Astrocyte (in vitro differentiated cells and primary cell): Measurements from ENCODE around the gene ZHX3. TPM values are rescaled to one million over a fixed set of nuclear protein-coding genes. Genes with fewer than 3 reads are reported as not detected.

Source experiments
- DNase-seq: peaks from one replicate; pipeline ENCODE4 v3.0.0-alpha.2; 2010; ENCODE audit warnings: low read depth
- FAIRE-seq: peaks from 2 replicates; lab custom pipeline; 2011; peaks lifted over from hg19 to GRCh38; lab: Jason Lieb, UNC
- H2AFZ ChIP-seq: 2 replicates; pipeline ENCODE4 v1.6.0; 2012; ENCODE audit warnings: low read depth, low read length, inconsistent platforms
- H3K27ac ChIP-seq: 2 replicates; pipeline ENCODE4 v1.5.1; 2011; ENCODE audit warnings: low read depth, low read length, inconsistent platforms
- H3K27me3 ChIP-seq: 2 replicates; pipeline ENCODE4 v1.6.0; 2011; ENCODE audit warnings: low read length, inconsistent platforms; ENCODE audit not compliant: insufficient read depth
- H3K36me3 ChIP-seq: 2 replicates; pipeline ENCODE4 v1.5.1; 2011; ENCODE audit warnings: low read length, inconsistent platforms; ENCODE audit not compliant: insufficient read depth
- H3K4me1 ChIP-seq: 2 replicates; pipeline ENCODE4 v1.5.1; 2011; ENCODE audit warnings: low read length, inconsistent platforms; ENCODE audit not compliant: insufficient read depth
- H3K4me2 ChIP-seq: 2 replicates; pipeline ENCODE4 v1.6.0; 2012; ENCODE audit warnings: low read length, inconsistent platforms
- H3K4me3 ChIP-seq: 2 replicates; pipeline ENCODE4 v1.5.1; 2011; ENCODE audit warnings: low read depth, mild to moderate bottlenecking, low read length, inconsistent platforms; ENCODE audit not compliant: insufficient read depth
- H3K79me2 ChIP-seq: 2 replicates; pipeline ENCODE4 v1.6.0; 2012; ENCODE audit warnings: mild to moderate bottlenecking, low read length, inconsistent platforms; ENCODE audit not compliant: insufficient read depth
- H3K9ac ChIP-seq: 2 replicates; pipeline ENCODE4 v1.6.0; 2012; ENCODE audit warnings: mild to moderate bottlenecking, low read length, inconsistent platforms
- H3K9me3 ChIP-seq: 2 replicates; pipeline ENCODE4 v1.5.1; 2012; ENCODE audit warnings: low read depth, mild to moderate bottlenecking, low read length, inconsistent platforms; ENCODE audit not compliant: insufficient read depth
- H4K20me1 ChIP-seq: 2 replicates; pipeline ENCODE4 v1.6.0; 2012; ENCODE audit warnings: low read length, inconsistent platforms; ENCODE audit not compliant: insufficient read depth
- H3K27ac Mint-ChIP-seq: one replicate; pipeline ENCODE4 v1.8.0; 2021; ENCODE audit warnings: mild to moderate bottlenecking, mixed read lengths; ENCODE audit not compliant: unreplicated experiment
- H3K27me3 Mint-ChIP-seq: one replicate; pipeline ENCODE4 v1.8.0; 2021; ENCODE audit warnings: low read depth, mixed read lengths; ENCODE audit not compliant: unreplicated experiment
- H3K36me3 Mint-ChIP-seq: one replicate; pipeline ENCODE4 v1.8.0; 2021; ENCODE audit warnings: low read depth, mixed read lengths; ENCODE audit not compliant: unreplicated experiment
- H3K4me1 Mint-ChIP-seq: one replicate; pipeline ENCODE4 v1.8.0; 2021; ENCODE audit warnings: low read depth, mixed read lengths; ENCODE audit not compliant: unreplicated experiment
- H3K4me3 Mint-ChIP-seq: one replicate; pipeline ENCODE4 v1.8.0; 2021; ENCODE audit warnings: mild to moderate bottlenecking, moderate library complexity, mixed read lengths; ENCODE audit not compliant: unreplicated experiment
- H3K9me3 Mint-ChIP-seq: one replicate; pipeline ENCODE4 v1.8.0; 2021; ENCODE audit warnings: mild to moderate bottlenecking, mixed read lengths; ENCODE audit not compliant: unreplicated experiment
- CTCF ChIP-seq: IDR thresholded peaks from 2 replicates; pipeline ENCODE4 v1.5.1; 2011; ENCODE audit warnings: low read depth, mild to moderate bottlenecking, inconsistent platforms, low read length, moderate library complexity; ENCODE audit not compliant: insufficient read depth
- EZH2 ChIP-seq: IDR thresholded peaks from 2 replicates; pipeline ENCODE4 v1.6.1; 2012; ENCODE audit warnings: mild to moderate bottlenecking, low read length, inconsistent platforms; ENCODE audit not compliant: insufficient read depth
- total RNA-seq: library from RNA; stranded (reverse); gene quantifications from 2 replicates; pipeline ENCODE4 v1.2.1, GENCODE V29; 2021

Gene ZHX3
- total RNA-seq, 1 donor from 2014 or later: 41.6 TPM

DNA sequence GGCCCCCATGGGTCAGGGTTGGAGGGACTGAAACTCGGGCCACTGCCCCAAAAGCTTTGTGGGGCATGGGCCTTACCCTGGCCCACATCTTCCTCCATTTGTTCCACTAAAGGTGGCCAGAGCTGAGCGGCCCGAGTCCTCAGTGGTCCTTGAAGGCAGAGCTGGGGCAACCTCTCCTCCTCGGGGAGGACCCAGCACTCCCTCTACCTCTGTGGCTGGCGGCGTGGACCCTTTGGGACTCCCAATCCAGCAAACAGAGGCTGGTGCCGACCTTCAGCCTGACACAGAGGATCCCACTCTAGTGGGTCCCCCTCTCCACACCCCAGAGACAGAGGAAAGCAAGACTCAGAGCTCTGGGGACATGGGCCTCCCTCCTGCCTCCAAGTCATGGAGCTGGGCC is 32.4 kb upstream of the ZHX3 start:
- H2AFZ ChIP-seq: no peak overlapping the region
- H3K9ac ChIP-seq: no peak overlapping the region
- no peaks in the 10 kb centered on the region for H3K4me1 ChIP-seq
- H3K4me2 ChIP-seq: no peak overlapping the region
- no peaks in the 10 kb centered on the region for H3K27me3 ChIP-seq
- Mint-ChIP-seq H3K4me3 (no peak overlapping the region), H3K4me1 (no peaks in the 10 kb centered on the region), H3K27ac (no peak overlapping the region), H3K27me3 (no peaks in the 10 kb centered on the region), H3K36me3 (peaks cover 39% of the 10 kb centered on the region), H3K9me3 (no peaks in the 10 kb centered on the region)
- DNase-seq (no peak), FAIRE-seq (no peak)
- H3K4me3 ChIP-seq: no peak overlapping the region
- H3K9me3 ChIP-seq: no peaks in the 10 kb centered on the region
- TF ChIP-seq CTCF (no peak), EZH2 (no peak)
- no peak overlapping the region for H3K27ac ChIP-seq
- no peaks in the 10 kb centered on the region for H4K20me1 ChIP-seq
- H3K79me2 ChIP-seq: no peaks in the 10 kb centered on the region
- no peaks in the 10 kb centered on the region for H3K36me3 ChIP-seq

GRCh38 chr20:41349266-41349665 is 31.7 kb upstream of the ZHX3 start:
- Mint-ChIP-seq H3K9me3 (no peaks in the 10 kb centered on the region), H3K27ac (no peak overlapping the region), H3K27me3 (no peaks in the 10 kb centered on the region), H3K4me1 (no peaks in the 10 kb centered on the region), H3K36me3 (peaks cover 36% of the 10 kb centered on the region), H3K4me3 (no peak overlapping the region)
- H3K4me1 ChIP-seq: no peaks in the 10 kb centered on the region
- TF ChIP-seq CTCF: no peak
- TF ChIP-seq EZH2: no peak
- no peak for FAIRE-seq
- H3K4me2 ChIP-seq: no peak overlapping the region
- H3K9me3 ChIP-seq: no peaks in the 10 kb centered on the region
- no peaks in the 10 kb centered on the region for H3K36me3 ChIP-seq
- no peak overlapping the region for H3K9ac ChIP-seq
- H3K27ac ChIP-seq: no peak overlapping the region
- no peaks in the 10 kb centered on the region for H3K27me3 ChIP-seq
- H3K79me2 ChIP-seq: no peaks in the 10 kb centered on the region
- no peaks in the 10 kb centered on the region for H4K20me1 ChIP-seq
- H3K4me3 ChIP-seq: no peak overlapping the region
- DNase-seq: no peak
- no peak overlapping the region for H2AFZ ChIP-seq

GRCh38 chr20:41348430-41349172 is 31.1 kb upstream of the ZHX3 start:
- H3K27ac Mint-ChIP-seq: no peak overlapping the region
- H3K36me3 ChIP-seq: no peaks in the 10 kb centered on the region
- no peaks in the 10 kb centered on the region for H3K4me1 Mint-ChIP-seq
- no peak overlapping the region for H3K4me2 ChIP-seq
- DNase-seq: no peak
- H3K9me3 Mint-ChIP-seq: no peaks in the 10 kb centered on the region
- no peaks in the 10 kb centered on the region for H3K27me3 ChIP-seq
- no peaks in the 10 kb centered on the region for H3K9me3 ChIP-seq
- TF ChIP-seq EZH2 (no peak), CTCF (no peak)
- H3K9ac ChIP-seq: no peak overlapping the region
- H2AFZ ChIP-seq: no peak overlapping the region
- no peaks in the 10 kb centered on the region for H4K20me1 ChIP-seq
- H3K27me3 Mint-ChIP-seq: no peaks in the 10 kb centered on the region
- no peak overlapping the region for H3K4me3 Mint-ChIP-seq
- no peaks in the 10 kb centered on the region for H3K79me2 ChIP-seq
- H3K27ac ChIP-seq: no peak overlapping the region
- H3K4me3 ChIP-seq: no peak overlapping the region
- FAIRE-seq: no peak
- peaks cover 30% of the 10 kb centered on the region for H3K36me3 Mint-ChIP-seq
- H3K4me1 ChIP-seq: no peaks in the 10 kb centered on the region
